Ishikawa (cell line): ENCODE data around the gene GYG2.
A peak's percentile ranks its signal among the peaks of the same experiment; 100 is the strongest.

Source experiments
- CEBPB ChIP-seq: IDR thresholded peaks from 2 replicates; pipeline ENCODE4 v1.6.1; 2012
- CREB1 ChIP-seq: IDR thresholded peaks from 2 replicates; pipeline ENCODE4 v1.6.1; 2012; ENCODE audit warnings: low read depth
- EGR1 ChIP-seq: IDR thresholded peaks from 2 replicates; pipeline ENCODE4 v1.6.1; 2012
- EP300 ChIP-seq: IDR thresholded peaks from 2 replicates; pipeline ENCODE4 v1.6.1; 2012; ENCODE audit warnings: borderline replicate concordance
- FOXM1 ChIP-seq: IDR thresholded peaks from 2 replicates; pipeline ENCODE4 v1.6.1; 2012; ENCODE audit warnings: low read depth, borderline replicate concordance
- MAX ChIP-seq: IDR thresholded peaks from 2 replicates; pipeline ENCODE4 v1.6.1; 2012
- NFIC ChIP-seq: IDR thresholded peaks from 2 replicates; pipeline ENCODE4 v1.6.1; 2012
- RAD21 ChIP-seq: IDR thresholded peaks from 2 replicates; pipeline ENCODE4 v1.6.1; 2012; ENCODE audit warnings: low read depth
- REST ChIP-seq: IDR thresholded peaks from 2 replicates; pipeline ENCODE4 v1.6.1; 2012; ENCODE audit warnings: low read depth, mild to moderate bottlenecking
- TAF1 ChIP-seq: IDR thresholded peaks from 2 replicates; pipeline ENCODE4 v1.6.1; 2012; ENCODE audit warnings: low read depth, mild to moderate bottlenecking
- TCF12 ChIP-seq: IDR thresholded peaks from 2 replicates; pipeline ENCODE4 v1.6.1; 2012; ENCODE audit warnings: low read depth
- TEAD4 ChIP-seq: IDR thresholded peaks from 2 replicates; pipeline ENCODE4 v1.6.1; 2012
- USF1 ChIP-seq: IDR thresholded peaks from 2 replicates; pipeline ENCODE4 v1.6.1; 2012
- YY1 ChIP-seq: IDR thresholded peaks from 2 replicates; pipeline ENCODE4 v1.6.1; 2012; ENCODE audit warnings: low read depth
- ZBTB7A ChIP-seq: IDR thresholded peaks from 2 replicates; pipeline ENCODE4 v1.6.1; 2012; ENCODE audit warnings: low read depth

The GYG2 gene

GRCh38 chrX:2863646-2864045 is 34.9 kb downstream of the GYG2 start:
- TF ChIP-seq CEBPB (no peak), NFIC (no peak), TCF12 (no peak), EP300 (no peak), TEAD4 (0 out of 2 replicates have a peak, but pooled peaks have one; percentile 5), ZBTB7A (no peak), MAX (no peak)

- TF ChIP-seq RAD21 (no peak), ZBTB7A (no peak), FOXM1 (no peak), NFIC (no peak), CEBPB (no peak), USF1 (no peak), EGR1 (no peak), TCF12 (no peak), REST (no peak), TAF1 (no peak), MAX (no peak), TEAD4 (no peak), EP300 (no peak), YY1 (no peak), CREB1 (no peak)
These were observed 38.5 kb downstream of the GYG2 start for GRCh38 chrX:2867206-2867605.

- no peak for TF ChIP-seq EGR1
These were observed 41.9 kb downstream of the GYG2 start for GRCh38 chrX:2870650-2871049.

GRCh38 chrX:2871831-2872230 is 43.1 kb downstream of the GYG2 start:
- TF ChIP-seq MAX (no peak), USF1 (no peak), TAF1 (no peak), CEBPB (no peak), NFIC (no peak), TEAD4 (no peak), RAD21 (no peak), FOXM1 (no peak), CREB1 (no peak), ZBTB7A (no peak), TCF12 (no peak), REST (no peak), YY1 (no peak), EP300 (no peak), EGR1 (no peak)

- TF ChIP-seq TEAD4 = no peak
- TF ChIP-seq NFIC = no peak
- no peak for TF ChIP-seq CEBPB
- no peak for TF ChIP-seq YY1
- no peak for TF ChIP-seq EP300
- TF ChIP-seq ZBTB7A = no peak
- no peak for TF ChIP-seq TAF1
- no peak for TF ChIP-seq FOXM1
- TF ChIP-seq REST = no peak
- TF ChIP-seq CREB1 = no peak
- no peak for TF ChIP-seq RAD21
- TF ChIP-seq TCF12 = no peak
- TF ChIP-seq EGR1 = no peak
- TF ChIP-seq MAX = no peak
- TF ChIP-seq USF1 = no peak
These were observed 44.0 kb downstream of the GYG2 start for GRCh38 chrX:2872671-2873277.
